Hepatocyte (in vitro differentiated cells): ENCODE data around the gene ARSK.

Experiments
- CTCF ChIP-seq: fragments of 200-600 bp; sonication (generic); IDR thresholded peaks from 2 replicates; pipeline ENCODE4 v1.5.1; 2016; ENCODE audit warnings: antibody characterized with exemption, mild to moderate bottlenecking; ENCODE audit not compliant: poor library complexity
- EZH2 ChIP-seq: fragments of 200-600 bp; sonication (generic); IDR thresholded peaks from 2 replicates; pipeline ENCODE4 v1.6.1; 2016; ENCODE audit warnings: antibody characterized with exemption, mild to moderate bottlenecking, borderline replicate concordance
- EZH2phosphoT487 ChIP-seq: fragments of 200-600 bp; sonication (generic); IDR thresholded peaks from one replicate; pipeline ENCODE4 v1.6.1; 2018; ENCODE audit warnings: antibody characterized with exemption, mild to moderate bottlenecking, low read depth, moderate library complexity; ENCODE audit not compliant: unreplicated experiment, severe bottlenecking

DNA sequence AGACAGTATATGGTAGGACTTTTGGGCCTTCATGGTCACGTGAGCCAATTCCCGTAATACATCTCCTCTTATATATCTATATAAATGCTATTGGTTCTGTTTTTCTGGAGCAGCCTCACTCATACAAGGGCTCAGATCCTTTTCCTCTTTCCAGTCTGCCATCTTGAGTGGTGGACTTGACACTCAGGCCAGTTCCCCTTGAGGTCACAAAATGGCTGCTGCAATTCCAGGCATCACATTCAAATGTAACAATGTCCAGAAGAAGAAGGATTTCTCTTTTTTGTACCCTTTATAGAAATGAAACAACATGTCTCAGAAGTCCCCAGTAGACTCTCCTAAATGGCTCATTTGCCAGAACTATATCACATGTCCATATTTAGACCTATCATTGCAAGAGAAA is 69.5 kb downstream of the ARSK start:
- TF ChIP-seq CTCF (no peak), EZH2phosphoT487 (no peak), EZH2 (no peak)
